Subcutaneous abdominal adipose tissue (tissue), 5 donors: ENCODE results near the gene MYO19.

ENCODE experiments used
- H3K27ac ChIP-seq: one replicate; pipeline ENCODE4 v1.7.0; 2013; ENCODE audit warnings: low read depth, mild to moderate bottlenecking, inconsistent platforms, low read length, moderate library complexity
- H3K27me3 ChIP-seq, 5 donors: one replicate each; pipeline ENCODE4 v1.7.0; 2013; ENCODE audit warnings: low read length in 5 of 5, inconsistent platforms in 1 of 5; ENCODE audit not compliant: control insufficient read depth in 5 of 5, insufficient read depth in 4 of 5
- H3K36me3 ChIP-seq, 5 donors: one replicate each; pipeline ENCODE4 v1.7.0; 2013; ENCODE audit warnings: low read length in 5 of 5; ENCODE audit not compliant: control insufficient read depth in 5 of 5, insufficient read depth in 5 of 5
- H3K4me1 ChIP-seq, 5 donors: one replicate each; pipeline ENCODE4 v1.7.0; 2013; ENCODE audit warnings: low read length in 5 of 5, mild to moderate bottlenecking in 3 of 5, moderate library complexity in 1 of 5; ENCODE audit not compliant: control insufficient read depth in 5 of 5, insufficient read depth in 5 of 5
- H3K4me3 ChIP-seq, 5 donors: one replicate each; pipeline ENCODE4 v1.7.0; 2013; ENCODE audit warnings: low read length in 5 of 5, low read depth in 1 of 5
- H3K9ac ChIP-seq, 5 donors: one replicate each; pipeline ENCODE4 v1.7.0; 2013; ENCODE audit warnings: low read length in 5 of 5, mild to moderate bottlenecking in 4 of 5, moderate library complexity in 3 of 5
- H3K9me3 ChIP-seq, 5 donors: one replicate each; pipeline ENCODE4 v1.7.0; 2013; ENCODE audit warnings: low read length in 5 of 5; ENCODE audit not compliant: control insufficient read depth in 5 of 5
- donor health status: healthy.
- donor health status: healthy.
- donor health status: healthy.
- donor health status: healthy.
- donor health status: healthy.

Gene MYO19

DNA sequence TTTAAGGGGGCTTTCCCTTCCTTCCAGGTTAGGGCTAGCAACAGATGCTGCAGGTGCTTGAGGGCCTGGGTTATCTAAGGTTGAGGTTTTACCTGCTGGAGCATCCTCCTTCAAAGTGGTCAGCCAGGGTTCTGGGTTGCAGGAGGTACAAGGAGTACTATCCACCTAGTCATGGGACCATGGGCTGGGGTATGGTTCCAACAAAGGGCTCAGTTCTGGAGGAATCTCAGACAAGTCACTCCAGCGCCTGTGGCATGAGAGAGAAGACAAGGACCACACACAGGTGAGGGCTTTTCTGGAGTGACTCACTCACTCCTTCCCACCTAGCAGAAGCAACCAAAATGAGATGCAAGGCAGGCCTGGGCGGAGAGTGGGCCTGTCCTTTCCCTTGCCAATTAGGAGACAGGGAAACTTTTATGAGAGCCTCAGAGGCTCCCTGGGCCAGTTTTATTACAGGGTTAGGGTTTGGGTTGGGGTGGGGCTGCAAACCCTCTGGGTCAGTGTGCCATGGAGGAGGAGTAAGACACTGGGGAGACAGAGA lies 2.2 kb downstream of the MYO19 start:
- Histone ChIP-seq H3K9ac (no peak overlapping the region), H3K4me1 (peaks cover 0 to 24% (median 19%) of the 10 kb centered on the region in 5 donors), H3K36me3 (peaks cover 4 to 40% (median 34%) of the 10 kb centered on the region in 5 donors), H3K9me3 (no peaks in the 10 kb centered on the region), H3K27me3 (no peaks in the 10 kb centered on the region), H3K4me3 (no peak overlapping the region), H3K27ac (no peak overlapping the region)

GRCh38 chr17:36529121-36529520 lies 5.5 kb downstream of the MYO19 start:
- H3K36me3 ChIP-seq, result peaks cover 5 to 65% (median 60%) of the 10 kb centered on the region in 5 donors
- no peak overlapping the region for H3K27ac ChIP-seq
- H3K4me1 ChIP-seq, result peaks cover 0 to 6% (median 4%) of the 10 kb centered on the region in 5 donors
- no peak overlapping the region for H3K9ac ChIP-seq
- no peak overlapping the region for H3K4me3 ChIP-seq
- no peaks in the 10 kb centered on the region for H3K27me3 ChIP-seq
- no peaks in the 10 kb centered on the region for H3K9me3 ChIP-seq

DNA sequence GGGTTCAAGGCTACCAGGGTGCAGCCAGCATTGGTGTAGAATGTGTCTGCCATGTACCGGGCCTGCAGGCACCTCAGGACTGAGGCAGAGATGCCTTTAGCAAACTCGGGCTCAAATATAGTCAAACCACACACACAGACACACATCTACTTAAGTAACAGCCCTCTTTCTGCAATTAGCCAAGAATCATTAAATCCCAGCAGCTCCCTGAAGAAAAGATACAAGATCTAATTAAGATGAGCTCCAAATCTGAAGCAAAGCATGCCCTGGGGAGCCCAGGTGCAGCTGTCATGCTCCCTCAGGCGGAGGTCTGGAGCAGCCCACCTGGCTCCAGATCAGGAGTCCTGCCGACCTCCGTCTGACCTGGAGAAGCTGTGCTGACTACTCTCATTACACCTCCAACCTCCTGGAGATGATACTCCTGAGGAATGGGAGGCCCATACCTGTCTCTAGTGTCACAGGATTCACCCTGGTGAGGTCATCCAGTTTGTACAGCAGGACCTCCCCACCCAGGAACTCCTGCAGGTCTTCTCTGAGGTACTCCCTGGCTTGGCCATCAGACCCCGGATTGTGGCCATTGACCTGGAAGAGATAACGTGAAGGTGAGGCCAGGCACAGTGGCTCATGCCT lies 6.9 kb downstream of the MYO19 start:
- Histone ChIP-seq H3K4me1 (no peaks in the 10 kb centered on the region), H3K9me3 (no peaks in the 10 kb centered on the region), H3K27me3 (no peaks in the 10 kb centered on the region), H3K4me3 (no peak overlapping the region), H3K36me3 (peaks cover 7 to 63% (median 57%) of the 10 kb centered on the region in 5 donors), H3K27ac (no peak overlapping the region), H3K9ac (no peak overlapping the region)

DNA sequence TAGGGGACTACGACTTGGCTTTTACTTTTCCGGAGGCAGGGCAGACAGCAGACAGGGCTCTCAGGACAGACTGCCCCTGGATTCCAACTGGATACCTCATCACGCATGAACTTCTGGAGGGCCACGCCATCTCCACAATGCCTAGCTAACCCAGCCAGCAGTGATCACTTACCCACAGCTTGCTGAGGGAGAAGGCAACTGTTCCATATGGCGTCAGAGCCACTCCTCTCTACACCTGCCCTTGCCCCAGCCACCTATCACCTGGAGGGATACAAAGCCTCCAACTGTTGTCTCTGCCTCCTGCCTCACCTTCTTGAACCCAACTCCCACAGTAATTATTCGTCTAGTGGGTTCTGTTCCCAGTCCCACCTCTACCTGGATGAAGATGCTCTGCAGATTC lies 8.8 kb downstream of the MYO19 start:
- no peak overlapping the region for H3K4me3 ChIP-seq
- H3K27me3 ChIP-seq, result no peaks in the 10 kb centered on the region
- no peak overlapping the region for H3K9ac ChIP-seq
- H3K4me1 ChIP-seq, result no peaks in the 10 kb centered on the region
- H3K36me3 ChIP-seq, result peaks cover 7 to 49% (median 46%) of the 10 kb centered on the region in 5 donors
- no peak overlapping the region for H3K27ac ChIP-seq
- H3K9me3 ChIP-seq, result no peaks in the 10 kb centered on the region

DNA sequence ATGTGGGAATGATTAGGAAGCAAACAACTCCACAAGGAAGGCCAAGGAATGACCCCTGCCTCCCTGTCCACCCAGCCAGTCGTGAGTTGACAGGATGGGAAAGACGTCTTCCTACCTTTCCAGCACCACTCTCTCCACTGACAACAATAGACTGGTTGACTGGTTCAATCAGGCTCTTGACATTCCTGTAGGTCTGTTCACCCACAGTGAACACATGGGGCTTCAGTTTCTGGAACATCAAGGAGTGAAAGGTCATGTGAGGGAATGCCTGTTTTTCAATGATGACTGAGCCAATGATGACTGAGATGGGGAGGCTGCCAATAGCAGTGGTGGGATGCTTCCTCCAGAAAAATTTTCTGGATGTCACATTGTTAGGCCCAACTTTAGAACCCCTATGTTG lies 9.6 kb downstream of the MYO19 start:
- Histone ChIP-seq H3K27me3 (no peaks in the 10 kb centered on the region), H3K4me3 (no peak overlapping the region), H3K4me1 (no peaks in the 10 kb centered on the region), H3K9me3 (no peaks in the 10 kb centered on the region), H3K9ac (no peak overlapping the region), H3K36me3 (peaks cover 7 to 53% (median 46%) of the 10 kb centered on the region in 5 donors), H3K27ac (no peak overlapping the region)

- H3K27ac ChIP-seq, result no peak overlapping the region
- H3K36me3 ChIP-seq, result peaks cover 7 to 53% (median 45%) of the 10 kb centered on the region in 5 donors
- H3K9me3 ChIP-seq, result no peaks in the 10 kb centered on the region
- no peaks in the 10 kb centered on the region for H3K4me1 ChIP-seq
- H3K9ac ChIP-seq, result no peak overlapping the region
- H3K27me3 ChIP-seq, result no peaks in the 10 kb centered on the region
- H3K4me3 ChIP-seq, result no peak overlapping the region
Observed at GRCh38 chr17:36524428-36524876, 10.2 kb downstream of the MYO19 start.

DNA sequence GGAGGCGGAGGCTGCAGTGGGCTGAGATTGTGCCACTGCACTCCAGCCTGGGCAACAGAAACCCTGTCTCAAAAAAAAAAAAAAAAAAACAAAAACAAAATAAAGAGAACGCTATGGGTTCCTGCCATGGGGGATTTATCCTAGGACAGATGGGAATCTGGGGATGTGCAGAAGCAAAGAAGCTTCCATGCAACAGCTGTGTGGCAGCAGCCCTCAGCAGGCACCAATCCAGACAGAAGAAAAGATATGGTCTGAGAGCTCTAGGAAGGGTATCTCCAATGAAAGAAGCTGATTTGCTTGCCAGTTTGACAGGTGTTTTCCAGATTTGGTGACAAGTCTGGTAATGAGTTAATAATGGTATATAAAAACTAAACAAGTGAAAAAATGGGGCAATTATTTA lies 11.6 kb downstream of the MYO19 start:
- Histone ChIP-seq H3K27me3 (no peaks in the 10 kb centered on the region), H3K4me3 (no peak overlapping the region), H3K4me1 (no peaks in the 10 kb centered on the region), H3K36me3 (peaks cover 7 to 44% (median 38%) of the 10 kb centered on the region in 5 donors), H3K27ac (no peak overlapping the region), H3K9ac (no peak overlapping the region), H3K9me3 (no peaks in the 10 kb centered on the region)

- no peak overlapping the region for H3K27ac ChIP-seq
- no peak overlapping the region for H3K9ac ChIP-seq
- no peak overlapping the region for H3K4me3 ChIP-seq
- no peaks in the 10 kb centered on the region for H3K9me3 ChIP-seq
- H3K4me1 ChIP-seq, result peaks cover 0 to 6% (median 0%) of the 10 kb centered on the region in 5 donors
- no peaks in the 10 kb centered on the region for H3K27me3 ChIP-seq
- peaks cover 0 to 46% (median 38%) of the 10 kb centered on the region in 5 donors for H3K36me3 ChIP-seq
Observed at GRCh38 chr17:36515837-36516236, 18.8 kb downstream of the MYO19 start.

DNA sequence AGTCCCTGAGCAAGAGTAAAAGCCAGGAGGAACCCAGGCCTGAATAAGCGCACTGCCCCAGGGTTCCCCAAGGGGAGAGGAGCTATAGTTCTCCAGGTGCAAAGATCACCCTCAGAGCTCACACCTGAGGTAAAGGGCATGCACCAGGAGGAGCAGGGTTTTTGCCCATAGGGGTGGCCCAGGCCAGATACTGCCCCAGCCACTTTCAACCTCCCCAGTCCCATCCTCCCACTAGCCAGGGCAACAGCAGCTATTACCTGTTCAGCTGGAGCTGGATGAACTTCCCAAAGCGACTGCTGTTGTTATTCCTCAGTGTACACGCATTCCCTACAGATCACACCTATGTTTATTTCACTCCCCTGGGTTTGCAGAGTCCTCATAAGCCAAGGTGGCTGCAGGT lies 19.8 kb downstream of the MYO19 start:
- H3K9me3 ChIP-seq, result no peaks in the 10 kb centered on the region
- H3K4me3 ChIP-seq, result no peak overlapping the region
- H3K27ac ChIP-seq, result no peak overlapping the region
- H3K4me1 ChIP-seq, result peaks cover 0 to 6% (median 0%) of the 10 kb centered on the region in 5 donors
- peaks cover 0 to 53% (median 35%) of the 10 kb centered on the region in 5 donors for H3K36me3 ChIP-seq
- no peak overlapping the region for H3K9ac ChIP-seq
- no peaks in the 10 kb centered on the region for H3K27me3 ChIP-seq

GRCh38 chr17:36512641-36513040 lies 22.0 kb downstream of the MYO19 start:
- Histone ChIP-seq H3K27ac (no peak overlapping the region), H3K9me3 (no peaks in the 10 kb centered on the region), H3K4me3 (no peak overlapping the region), H3K9ac (no peak overlapping the region), H3K36me3 (peaks cover 0 to 73% (median 43%) of the 10 kb centered on the region in 5 donors), H3K4me1 (peaks cover 0 to 6% (median 0%) of the 10 kb centered on the region in 5 donors), H3K27me3 (no peaks in the 10 kb centered on the region)
